ENCODE data around the gene OSBPL8.
"Not testable (repeated sequence)": the region's sequence is repeated elsewhere in the genome, so short reads cannot be mapped to it uniquely, and the experiment has no call there.

OSBPL8 gene

GRCh38 chr12:76518699-76519098, 40.9 kb downstream of the OSBPL8 start:
- no peak overlapping the region for H3K4me3 ChIP-seq (replicated peaks; ENCODE audit: low read depth, low read length)
- no peak for DNase-seq (ENCODE audit: extremely low read depth, low read depth)
- no peak for TF ChIP-seq CTCF (IDR thresholded peaks at IDR 0.05; ENCODE audit: low read depth, low read length, missing control alignments)

GRCh38 chr12:76515271-76515670, 44.3 kb downstream of the OSBPL8 start:
- DNase-seq (ENCODE audit: extremely low read depth, low read depth) = no peak
- no peak overlapping the region for H3K4me3 ChIP-seq (replicated peaks; ENCODE audit: low read depth, low read length)
- TF ChIP-seq CTCF (IDR thresholded peaks at IDR 0.05; ENCODE audit: low read depth, low read length, missing control alignments) = no peak

- DNase-seq (ENCODE audit: extremely low read depth, low read depth); H3K4me3 ChIP-seq (replicated peaks; ENCODE audit: low read depth, low read length): not testable (repeated sequence)
Measured at GRCh38 chr12:76511116-76511716, 48.4 kb downstream of the OSBPL8 start.

GRCh38 chr12:76508128-76508980, 51.2 kb downstream of the OSBPL8 start:
- H3K4me3 ChIP-seq (replicated peaks; ENCODE audit: low read depth, low read length) = no peak overlapping the region
- no peak for DNase-seq (ENCODE audit: extremely low read depth, low read depth)
- no peak for TF ChIP-seq CTCF (IDR thresholded peaks at IDR 0.05; ENCODE audit: low read depth, low read length, missing control alignments)

GRCh38 chr12:76506149-76506548, 53.4 kb downstream of the OSBPL8 start:
- DNase-seq (ENCODE audit: extremely low read depth, low read depth) = no peak
- no peak overlapping the region for H3K4me3 ChIP-seq (replicated peaks; ENCODE audit: low read depth, low read length)
- no peak for TF ChIP-seq CTCF (IDR thresholded peaks at IDR 0.05; ENCODE audit: low read depth, low read length, missing control alignments)

- no peak for DNase-seq (ENCODE audit: extremely low read depth, low read depth)
- no peak for TF ChIP-seq CTCF (IDR thresholded peaks at IDR 0.05; ENCODE audit: low read depth, low read length, missing control alignments)
- no peak overlapping the region for H3K4me3 ChIP-seq (replicated peaks; ENCODE audit: low read depth, low read length)
Measured at GRCh38 chr12:76505050-76505449, 54.5 kb downstream of the OSBPL8 start.

GRCh38 chr12:76504606-76505005, 55.0 kb downstream of the OSBPL8 start:
- no peak for DNase-seq (ENCODE audit: extremely low read depth, low read depth)
- no peak for TF ChIP-seq CTCF (IDR thresholded peaks at IDR 0.05; ENCODE audit: low read depth, low read length, missing control alignments)
- no peak overlapping the region for H3K4me3 ChIP-seq (replicated peaks; ENCODE audit: low read depth, low read length)
